Tibial artery (tissue), 4 donors: Measurements from ENCODE around the gene NTN3.

Source experiments
- DNase-seq, 2 donors: peaks; one replicate each; pipeline ENCODE4 v3.0.0-alpha.2; 2019
- H3K27ac ChIP-seq, 2 donors: fragments of 200-600 bp; sonication (generic) in 1 of 2; 1 replicate in 1 of 2; 2 replicates in 1 of 2; pipeline ENCODE4 v1.5.1; 2018 to 2019; ENCODE audit warnings: mild to moderate bottlenecking in 1 of 2
- H3K27me3 ChIP-seq, 2 donors: fragments of 200-600 bp; sonication (generic) in 1 of 2; one replicate each; pipeline versions ENCODE4 v1.5.1 to v1.6.0; 2016 to 2019
- H3K36me3 ChIP-seq, 3 donors: fragments of 200-600 bp; sonication (generic) in 2 of 3; one replicate each; pipeline ENCODE4 v1.5.1; 2016 to 2019; ENCODE audit warnings: mild to moderate bottlenecking in 2 of 3
- H3K4me1 ChIP-seq, 4 donors: fragments of 200-600 bp; sonication (generic) in 2 of 4; 1 replicate in 3 of 4; 2 replicates in 1 of 4; pipeline ENCODE4 v1.5.1; 2016 to 2019
- H3K4me3 ChIP-seq, 2 donors: fragments of 200-600 bp; sonication (generic) in 1 of 2; 1 replicate in 1 of 2; 2 replicates in 1 of 2; pipeline ENCODE4 v1.5.1; 2018 to 2019; ENCODE audit warnings: mild to moderate bottlenecking in 2 of 2
- H3K9me3 ChIP-seq, 3 donors: fragments of 200-600 bp; sonication (generic) in 1 of 3; one replicate each; pipeline ENCODE4 v1.5.1; 2016 to 2019
- CTCF ChIP-seq, 2 experiments: fragments of 200-600 bp in 1 of 2; fragments of 450-650 bp in 1 of 2; IDR thresholded peaks; one replicate each; pipeline ENCODE4 v1.5.1; 2017 to 2019; ENCODE audit warnings: antibody characterized with exemption in 2 of 2, mild to moderate bottlenecking in 1 of 2, moderate library complexity in 1 of 2
- intact Hi-C: fragments of 100-400 bp; cut with DNase I; formaldehyde crosslinking; loops from one replicate; pipeline ENCODE4 v1.15.0; 2023; ENCODE audit warnings: low total_unique reads

The NTN3 gene

GRCh38 chr16:2489581-2489980 is 18.5 kb downstream of the NTN3 start:
- TF ChIP-seq CTCF (IDR thresholded peaks at IDR 0.05): no peak
- no peaks in the 10 kb centered on the region for H3K9me3 ChIP-seq
- H3K4me3 ChIP-seq: no peak overlapping the region
- DNase-seq: no peak
- H3K27ac ChIP-seq: no peak overlapping the region
- H3K36me3 ChIP-seq: no peaks in the 10 kb centered on the region
- H3K4me1 ChIP-seq: peaks cover 0 to 28% (median 0%) of the 10 kb centered on the region in 4 donors
- intact Hi-C loops: no loop called here
- H3K27me3 ChIP-seq: no peaks in the 10 kb centered on the region

- Histone ChIP-seq H3K4me1 (peaks cover 0 to 22% (median 0%) of the 10 kb centered on the region in 4 donors), H3K4me3 (no peak overlapping the region), H3K36me3 (no peaks in the 10 kb centered on the region), H3K27ac (no peak overlapping the region), H3K27me3 (no peaks in the 10 kb centered on the region), H3K9me3 (no peaks in the 10 kb centered on the region)
- intact Hi-C loops: no loop called here
- TF ChIP-seq CTCF (IDR thresholded peaks at IDR 0.05): no peak
- no peak for DNase-seq
Measured at GRCh38 chr16:2490190-2491105, 19.4 kb downstream of the NTN3 start.

- intact Hi-C loops: no loop called here
- peaks cover 0 to 13% (median 4%) of the 10 kb centered on the region in 3 donors for H3K36me3 ChIP-seq
- no peaks in the 10 kb centered on the region for H3K27me3 ChIP-seq
- no peak overlapping the region for H3K27ac ChIP-seq
- peaks cover 0 to 20% (median 3%) of the 10 kb centered on the region in 4 donors for H3K4me1 ChIP-seq
- no peak for DNase-seq
- no peaks in the 10 kb centered on the region for H3K9me3 ChIP-seq
- no peak for TF ChIP-seq CTCF (IDR thresholded peaks at IDR 0.05)
- no peak overlapping the region for H3K4me3 ChIP-seq
Measured at GRCh38 chr16:2492292-2492691, 21.2 kb downstream of the NTN3 start.

- Histone ChIP-seq H3K27me3 (no peaks in the 10 kb centered on the region), H3K36me3 (peaks cover 0 to 20% (median 4%) of the 10 kb centered on the region in 3 donors), H3K9me3 (no peaks in the 10 kb centered on the region), H3K4me1 (peaks cover 0 to 25% (median 11%) of the 10 kb centered on the region in 4 donors), H3K27ac (no peak overlapping the region), H3K4me3 (no peak overlapping the region)
- TF ChIP-seq CTCF (IDR thresholded peaks at IDR 0.05): no peak
- DNase-seq: no peak
- intact Hi-C loops: no loop called here
Measured at GRCh38 chr16:2493605-2494004, 22.5 kb downstream of the NTN3 start.

- DNase-seq: no peak
- intact Hi-C loops: no loop called here
- Histone ChIP-seq H3K4me1 (peaks cover 0 to 35% (median 11%) of the 10 kb centered on the region in 4 donors), H3K27me3 (no peaks in the 10 kb centered on the region), H3K27ac (no peak overlapping the region), H3K4me3 (no peak overlapping the region), H3K9me3 (no peaks in the 10 kb centered on the region), H3K36me3 (peaks cover 0 to 22% (median 4%) of the 10 kb centered on the region in 3 donors)
- no peak for TF ChIP-seq CTCF (IDR thresholded peaks at IDR 0.05)
Measured at GRCh38 chr16:2494616-2495015, 23.5 kb downstream of the NTN3 start.
